ENCODE data around the gene IDS.

IDS gene

GRCh38 chrX:149462849-149463248, 42.3 kb downstream of the IDS start:
- Mint-ChIP-seq H3K9me3 (no peaks in the 10 kb centered on the region), H3K4me3 (no peak overlapping the region), H3K36me3 (no peaks in the 10 kb centered on the region), H3K4me1 (no peaks in the 10 kb centered on the region), H3K27me3 (peaks cover 8% of the 10 kb centered on the region), H3K27ac (peak overlapping the region; percentile 46)

GRCh38 chrX:149461746-149462145, 43.4 kb downstream of the IDS start:
- Mint-ChIP-seq H3K27ac (no peak overlapping the region), H3K4me1 (no peaks in the 10 kb centered on the region), H3K4me3 (no peak overlapping the region), H3K9me3 (no peaks in the 10 kb centered on the region), H3K36me3 (no peaks in the 10 kb centered on the region), H3K27me3 (peaks cover 8% of the 10 kb centered on the region)

- Mint-ChIP-seq H3K4me3 (no peak overlapping the region), H3K9me3 (no peaks in the 10 kb centered on the region), H3K27ac (no peak overlapping the region), H3K27me3 (peaks cover 8% of the 10 kb centered on the region), H3K4me1 (no peaks in the 10 kb centered on the region), H3K36me3 (no peaks in the 10 kb centered on the region)
These were observed 46.5 kb downstream of the IDS start for GRCh38 chrX:149458586-149458985.

GRCh38 chrX:149456476-149457245, 48.4 kb downstream of the IDS start:
- H3K4me3 Mint-ChIP-seq, result no peak overlapping the region
- no peaks in the 10 kb centered on the region for H3K36me3 Mint-ChIP-seq
- no peaks in the 10 kb centered on the region for H3K9me3 Mint-ChIP-seq
- no peak overlapping the region for H3K27ac Mint-ChIP-seq
- H3K27me3 Mint-ChIP-seq, result peaks cover 6% of the 10 kb centered on the region
- H3K4me1 Mint-ChIP-seq, result no peaks in the 10 kb centered on the region

- peaks cover 6% of the 10 kb centered on the region for H3K27me3 Mint-ChIP-seq
- H3K4me1 Mint-ChIP-seq, result no peaks in the 10 kb centered on the region
- no peaks in the 10 kb centered on the region for H3K36me3 Mint-ChIP-seq
- no peak overlapping the region for H3K4me3 Mint-ChIP-seq
- no peaks in the 10 kb centered on the region for H3K9me3 Mint-ChIP-seq
- no peak overlapping the region for H3K27ac Mint-ChIP-seq
These were observed 49.2 kb downstream of the IDS start for GRCh38 chrX:149455934-149456333.

GRCh38 chrX:149453906-149454822, 50.9 kb downstream of the IDS start:
- H3K4me1 Mint-ChIP-seq, result no peaks in the 10 kb centered on the region
- peaks cover 1% of the 10 kb centered on the region for H3K27me3 Mint-ChIP-seq
- H3K4me3 Mint-ChIP-seq, result no peak overlapping the region
- H3K36me3 Mint-ChIP-seq, result no peaks in the 10 kb centered on the region
- no peaks in the 10 kb centered on the region for H3K9me3 Mint-ChIP-seq
- H3K27ac Mint-ChIP-seq, result no peak overlapping the region

GRCh38 chrX:149453030-149453429, 52.1 kb downstream of the IDS start:
- Mint-ChIP-seq H3K27ac (no peak overlapping the region), H3K4me3 (no peak overlapping the region), H3K27me3 (no peaks in the 10 kb centered on the region), H3K36me3 (no peaks in the 10 kb centered on the region), H3K4me1 (no peaks in the 10 kb centered on the region), H3K9me3 (no peaks in the 10 kb centered on the region)

- no peak overlapping the region for H3K4me3 Mint-ChIP-seq
- H3K27me3 Mint-ChIP-seq, result no peaks in the 10 kb centered on the region
- no peaks in the 10 kb centered on the region for H3K36me3 Mint-ChIP-seq
- no peaks in the 10 kb centered on the region for H3K9me3 Mint-ChIP-seq
- no peaks in the 10 kb centered on the region for H3K4me1 Mint-ChIP-seq
- H3K27ac Mint-ChIP-seq, result no peak overlapping the region
These were observed 71.7 kb downstream of the IDS start for GRCh38 chrX:149433451-149433850.

GRCh38 chrX:149433051-149433450, 72.1 kb downstream of the IDS start:
- no peaks in the 10 kb centered on the region for H3K27me3 Mint-ChIP-seq
- no peaks in the 10 kb centered on the region for H3K9me3 Mint-ChIP-seq
- H3K27ac Mint-ChIP-seq, result no peak overlapping the region
- no peaks in the 10 kb centered on the region for H3K4me1 Mint-ChIP-seq
- H3K4me3 Mint-ChIP-seq, result no peak overlapping the region
- H3K36me3 Mint-ChIP-seq, result no peaks in the 10 kb centered on the region
